GM21737 (cell line): ENCODE results near the gene TOP2B.

Experiments used
- ATAC-seq: cut with Tn5 transposase; IDR thresholded peaks from one replicate; pipeline ENCODE4 v1.9.1; 2021; ENCODE audit warnings: mild to moderate bottlenecking, moderate library complexity; ENCODE audit not compliant: unreplicated experiment

TOP2B gene

GRCh38 chr3:25664812-25665314, at the start of gene TOP2B:
Gene TOP2B, minus strand, starts transcription at chr3:25664907. Its CDS starts 610 bp downstream, at chr3:25664297.
- peak; percentile 91 for ATAC-seq

GRCh38 chr3:25713341-25713985, 48.8 kb upstream of the TOP2B start:
- ATAC-seq = no peak

GRCh38 chr3:25711090-25711489, 46.4 kb upstream of the TOP2B start:
- ATAC-seq = no peak

GRCh38 chr3:25708036-25708435, 43.3 kb upstream of the TOP2B start:
- no peak for ATAC-seq

GRCh38 chr3:25707268-25707926, 42.7 kb upstream of the TOP2B start:
- ATAC-seq = no peak

GRCh38 chr3:25706213-25706612, 41.5 kb upstream of the TOP2B start:
- no peak for ATAC-seq

GRCh38 chr3:25697553-25697952, 32.8 kb upstream of the TOP2B start:
- no peak for ATAC-seq

GRCh38 chr3:25695731-25696420, 31.2 kb upstream of the TOP2B start:
- ATAC-seq = no peak

GRCh38 chr3:25693238-25693637, 28.5 kb upstream of the TOP2B start:
- no peak for ATAC-seq

GRCh38 chr3:25692341-25692740, 27.6 kb upstream of the TOP2B start:
- no peak for ATAC-seq

GRCh38 chr3:25690768-25691533, 26.2 kb upstream of the TOP2B start:
- ATAC-seq = no peak

- ATAC-seq = no peak
Measured at GRCh38 chr3:25689226-25689625, 24.5 kb upstream of the TOP2B start.

- ATAC-seq = no peak
Measured at GRCh38 chr3:25687742-25688141, 23.0 kb upstream of the TOP2B start.

- ATAC-seq = no peak
Measured at GRCh38 chr3:25686766-25687165, 22.1 kb upstream of the TOP2B start.

GRCh38 chr3:25683882-25684281, 19.2 kb upstream of the TOP2B start:
- ATAC-seq = no peak

- ATAC-seq = no peak
Measured at GRCh38 chr3:25683410-25683809, 18.7 kb upstream of the TOP2B start.

GRCh38 chr3:25679642-25680302, 15.1 kb upstream of the TOP2B start:
- no peak for ATAC-seq

GRCh38 chr3:25679166-25679565, 14.5 kb upstream of the TOP2B start:
- ATAC-seq = no peak

GRCh38 chr3:25678581-25678980, 13.9 kb upstream of the TOP2B start:
- ATAC-seq = no peak

- ATAC-seq = no peak
Measured at GRCh38 chr3:25677121-25677520, 12.4 kb upstream of the TOP2B start.

- no peak for ATAC-seq
Measured at GRCh38 chr3:25674670-25675069, 10.0 kb upstream of the TOP2B start.
